Activated naive CD4-positive, alpha-beta T cell treated with anti-CD3 and anti-CD28 coated beads, Interleukin-2, amount 50 U/mL, for 24 hours (primary cell): Measurements from ENCODE around the gene AK9.

Experiments used
- H3K27ac Mint-ChIP-seq: one replicate; pipeline ENCODE4 v1.8.0; 2021; ENCODE audit warnings: mild to moderate bottlenecking, mixed read lengths
- H3K27me3 Mint-ChIP-seq: one replicate; pipeline ENCODE4 v1.8.0; 2021; ENCODE audit warnings: mixed read lengths
- H3K36me3 Mint-ChIP-seq: one replicate; pipeline ENCODE4 v1.8.0; 2021; ENCODE audit warnings: mixed read lengths
- H3K4me1 Mint-ChIP-seq: one replicate; pipeline ENCODE4 v1.8.0; 2021; ENCODE audit warnings: mixed read lengths
- H3K4me3 Mint-ChIP-seq: one replicate; pipeline ENCODE4 v1.8.0; 2021; ENCODE audit warnings: mild to moderate bottlenecking, mixed read lengths
- H3K9me3 Mint-ChIP-seq: one replicate; pipeline ENCODE4 v1.8.0; 2021; ENCODE audit warnings: mixed read lengths

The AK9 gene

DNA sequence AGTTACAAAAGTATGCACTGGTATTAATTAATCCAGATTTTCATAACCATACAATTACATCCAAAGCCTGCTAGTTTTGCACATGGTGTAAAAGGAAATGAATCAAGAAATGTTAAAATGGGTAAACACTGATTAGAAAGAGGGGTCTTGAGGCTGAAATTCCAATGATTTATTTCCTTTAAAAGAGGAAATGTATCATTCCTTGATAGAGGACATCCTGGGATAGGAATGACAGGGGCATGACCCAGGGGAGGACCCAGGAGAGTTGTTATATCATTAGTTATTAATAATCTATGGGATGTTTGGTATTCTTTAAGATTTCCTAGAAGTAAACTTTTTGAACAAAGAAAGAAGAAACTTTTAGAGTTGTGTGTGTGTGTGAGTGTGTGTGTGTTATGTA lies 18.2 kb downstream of the AK9 start:
- no peaks in the 10 kb centered on the region for H3K27me3 Mint-ChIP-seq
- no peaks in the 10 kb centered on the region for H3K4me1 Mint-ChIP-seq
- no peaks in the 10 kb centered on the region for H3K9me3 Mint-ChIP-seq
- no peak overlapping the region for H3K4me3 Mint-ChIP-seq
- H3K36me3 Mint-ChIP-seq, result peaks cover 23% of the 10 kb centered on the region
- no peak overlapping the region for H3K27ac Mint-ChIP-seq

- no peak overlapping the region for H3K27ac Mint-ChIP-seq
- no peak overlapping the region for H3K4me3 Mint-ChIP-seq
- peaks cover 23% of the 10 kb centered on the region for H3K36me3 Mint-ChIP-seq
- H3K9me3 Mint-ChIP-seq, result no peaks in the 10 kb centered on the region
- H3K27me3 Mint-ChIP-seq, result no peaks in the 10 kb centered on the region
- H3K4me1 Mint-ChIP-seq, result no peaks in the 10 kb centered on the region
Measured at GRCh38 chr6:109672175-109672574, 18.8 kb downstream of the AK9 start.

- no peak overlapping the region for H3K4me3 Mint-ChIP-seq
- peaks cover 23% of the 10 kb centered on the region for H3K36me3 Mint-ChIP-seq
- no peaks in the 10 kb centered on the region for H3K4me1 Mint-ChIP-seq
- no peaks in the 10 kb centered on the region for H3K27me3 Mint-ChIP-seq
- H3K9me3 Mint-ChIP-seq, result no peaks in the 10 kb centered on the region
- no peak overlapping the region for H3K27ac Mint-ChIP-seq
Measured at GRCh38 chr6:109671733-109672132, 19.3 kb downstream of the AK9 start.

- no peaks in the 10 kb centered on the region for H3K4me1 Mint-ChIP-seq
- H3K4me3 Mint-ChIP-seq, result no peak overlapping the region
- H3K36me3 Mint-ChIP-seq, result peaks cover 23% of the 10 kb centered on the region
- H3K27me3 Mint-ChIP-seq, result no peaks in the 10 kb centered on the region
- H3K27ac Mint-ChIP-seq, result no peak overlapping the region
- no peaks in the 10 kb centered on the region for H3K9me3 Mint-ChIP-seq
Measured at GRCh38 chr6:109669811-109670210, 21.2 kb downstream of the AK9 start.

DNA sequence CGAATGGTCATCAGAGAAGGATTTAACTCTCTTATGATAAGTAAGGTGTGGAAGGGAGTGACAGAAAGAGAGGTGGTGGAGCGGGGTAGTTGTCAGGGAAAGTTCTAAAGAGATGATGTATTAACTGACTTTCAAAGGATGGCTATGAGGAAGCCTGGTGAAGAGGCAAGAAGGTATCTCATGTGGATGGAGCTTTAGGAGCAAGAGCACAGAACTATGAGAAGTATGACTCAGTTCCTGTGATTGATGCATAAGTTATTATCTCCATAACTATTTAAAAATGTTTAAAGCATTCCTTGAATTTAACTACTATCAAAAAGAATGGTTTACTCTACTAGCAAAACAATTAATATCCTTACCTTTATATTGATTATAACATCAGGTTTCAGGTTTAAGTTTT lies 28.8 kb downstream of the AK9 start:
- H3K27me3 Mint-ChIP-seq, result no peaks in the 10 kb centered on the region
- no peaks in the 10 kb centered on the region for H3K4me1 Mint-ChIP-seq
- peaks cover 3% of the 10 kb centered on the region for H3K36me3 Mint-ChIP-seq
- no peaks in the 10 kb centered on the region for H3K9me3 Mint-ChIP-seq
- H3K4me3 Mint-ChIP-seq, result no peak overlapping the region
- H3K27ac Mint-ChIP-seq, result no peak overlapping the region

DNA sequence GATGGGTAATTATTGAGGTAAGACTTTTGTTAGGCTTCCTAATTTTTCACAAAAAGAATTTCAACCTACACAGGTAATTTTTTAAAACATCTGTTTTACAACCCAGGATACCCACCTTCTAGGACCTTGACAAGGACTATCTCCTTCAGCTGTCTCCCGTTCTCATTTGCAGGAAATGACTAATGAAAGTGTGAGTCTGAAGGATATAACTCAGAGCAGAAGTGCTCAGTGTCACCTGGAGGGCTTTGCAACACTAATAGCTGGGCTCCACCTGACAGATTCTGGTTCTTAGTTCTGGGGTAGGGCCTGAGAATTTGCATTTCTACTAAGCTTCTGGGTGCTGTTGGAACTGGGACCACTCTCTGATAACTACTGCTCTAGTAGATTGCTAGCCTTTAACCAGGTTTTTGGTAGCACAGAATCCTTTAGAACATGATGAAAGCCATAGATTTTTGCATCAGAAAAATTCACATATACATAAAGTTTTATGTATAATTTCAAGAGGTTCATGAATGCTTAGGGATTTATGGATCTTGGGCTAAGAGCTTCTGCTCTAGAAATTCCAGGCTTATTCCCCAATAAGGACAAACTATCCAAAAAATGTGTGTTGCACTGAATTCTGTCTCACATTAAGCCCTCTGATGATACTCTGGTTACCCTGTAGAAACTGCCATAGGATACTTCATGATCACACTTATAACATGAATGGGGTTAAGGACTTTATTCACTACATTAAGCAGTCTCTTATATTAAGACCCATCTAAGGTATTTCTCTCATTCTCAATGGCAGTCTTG lies 30.3 kb downstream of the AK9 start:
- no peaks in the 10 kb centered on the region for H3K4me1 Mint-ChIP-seq
- H3K27me3 Mint-ChIP-seq, result no peaks in the 10 kb centered on the region
- peaks cover 5% of the 10 kb centered on the region for H3K36me3 Mint-ChIP-seq
- H3K27ac Mint-ChIP-seq, result no peak overlapping the region
- no peaks in the 10 kb centered on the region for H3K9me3 Mint-ChIP-seq
- no peak overlapping the region for H3K4me3 Mint-ChIP-seq

DNA sequence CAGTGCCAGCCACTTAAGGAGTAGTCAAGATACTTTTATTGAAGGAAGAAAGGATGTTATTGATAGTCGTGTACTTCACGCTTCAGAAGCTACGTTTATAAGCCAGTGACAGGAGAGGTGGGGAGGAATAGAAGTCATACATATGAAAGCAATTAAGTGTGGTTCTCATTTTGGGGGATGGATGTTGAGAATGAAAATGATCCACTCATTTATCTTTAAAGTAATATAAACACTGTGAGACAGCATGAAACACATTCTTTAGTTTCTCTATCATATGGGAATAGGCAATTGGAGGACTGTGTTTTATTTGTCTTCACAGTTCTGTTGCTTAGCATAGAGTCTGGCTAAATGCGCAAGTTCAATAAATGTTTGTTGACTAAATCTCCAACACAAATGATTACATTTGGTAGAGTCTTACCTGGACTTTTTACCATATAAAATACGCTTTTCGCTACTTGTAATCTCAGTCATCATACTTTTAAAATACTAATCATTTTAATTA lies 35.2 kb downstream of the AK9 start:
- Mint-ChIP-seq H3K4me1 (no peaks in the 10 kb centered on the region), H3K36me3 (peaks cover 17% of the 10 kb centered on the region), H3K27ac (no peak overlapping the region), H3K9me3 (no peaks in the 10 kb centered on the region), H3K4me3 (no peak overlapping the region), H3K27me3 (no peaks in the 10 kb centered on the region)

DNA sequence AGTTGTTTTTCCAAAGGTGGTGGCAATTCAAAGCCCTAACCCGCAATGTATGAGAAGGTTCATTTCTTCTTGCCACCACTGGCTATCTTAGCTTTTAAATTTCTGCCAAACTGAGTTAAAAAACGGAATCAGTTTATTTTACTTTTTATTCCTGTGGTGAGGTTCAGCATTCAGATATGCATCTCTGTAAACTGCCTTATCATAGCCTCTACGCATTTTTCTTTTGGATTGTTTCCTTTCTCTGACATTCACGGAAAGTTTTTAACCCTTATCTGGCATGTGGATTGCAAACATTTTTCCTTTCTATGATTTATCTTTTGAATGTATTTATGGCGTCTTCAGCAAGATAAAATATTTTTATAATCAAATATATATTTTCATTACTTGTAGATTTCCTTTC lies 37.7 kb downstream of the AK9 start:
- no peak overlapping the region for H3K27ac Mint-ChIP-seq
- H3K27me3 Mint-ChIP-seq, result no peaks in the 10 kb centered on the region
- H3K4me3 Mint-ChIP-seq, result no peak overlapping the region
- peaks cover under 1% of the 10 kb centered on the region for H3K9me3 Mint-ChIP-seq
- peaks cover 17% of the 10 kb centered on the region for H3K36me3 Mint-ChIP-seq
- H3K4me1 Mint-ChIP-seq, result no peaks in the 10 kb centered on the region

GRCh38 chr6:109644131-109644530 lies 46.9 kb downstream of the AK9 start:
- Mint-ChIP-seq H3K4me3 (no peak overlapping the region), H3K4me1 (no peaks in the 10 kb centered on the region), H3K36me3 (peaks cover 36% of the 10 kb centered on the region), H3K9me3 (peaks cover 5% of the 10 kb centered on the region), H3K27me3 (no peaks in the 10 kb centered on the region), H3K27ac (no peak overlapping the region)

DNA sequence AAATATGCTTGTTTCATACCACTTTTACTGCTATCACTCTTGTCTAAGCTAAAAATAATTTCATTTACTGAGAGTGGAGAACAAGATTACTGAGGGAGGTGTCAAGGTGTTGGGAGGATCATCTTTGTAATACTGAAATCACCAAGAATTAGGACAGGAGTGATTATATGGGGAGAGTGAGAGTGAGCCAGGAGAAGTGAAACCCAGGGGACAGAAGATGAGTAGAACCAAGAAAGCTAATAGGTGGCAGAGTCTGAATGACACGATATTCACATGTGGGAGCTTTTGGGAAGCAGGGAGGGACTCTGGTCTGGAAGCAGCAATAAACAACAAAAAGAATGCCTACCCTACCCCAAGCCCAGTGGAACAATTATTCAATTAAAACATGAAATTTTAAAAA lies 58.6 kb downstream of the AK9 start:
- Mint-ChIP-seq H3K27me3 (no peaks in the 10 kb centered on the region), H3K4me3 (no peak overlapping the region), H3K9me3 (no peaks in the 10 kb centered on the region), H3K27ac (no peak overlapping the region), H3K36me3 (peaks cover 10% of the 10 kb centered on the region), H3K4me1 (peaks cover 10% of the 10 kb centered on the region)

- peaks cover 10% of the 10 kb centered on the region for H3K4me1 Mint-ChIP-seq
- no peaks in the 10 kb centered on the region for H3K27me3 Mint-ChIP-seq
- peaks cover under 1% of the 10 kb centered on the region for H3K9me3 Mint-ChIP-seq
- H3K36me3 Mint-ChIP-seq, result peaks cover 10% of the 10 kb centered on the region
- no peak overlapping the region for H3K4me3 Mint-ChIP-seq
- no peak overlapping the region for H3K27ac Mint-ChIP-seq
Measured at GRCh38 chr6:109631403-109631802, 59.6 kb downstream of the AK9 start.

DNA sequence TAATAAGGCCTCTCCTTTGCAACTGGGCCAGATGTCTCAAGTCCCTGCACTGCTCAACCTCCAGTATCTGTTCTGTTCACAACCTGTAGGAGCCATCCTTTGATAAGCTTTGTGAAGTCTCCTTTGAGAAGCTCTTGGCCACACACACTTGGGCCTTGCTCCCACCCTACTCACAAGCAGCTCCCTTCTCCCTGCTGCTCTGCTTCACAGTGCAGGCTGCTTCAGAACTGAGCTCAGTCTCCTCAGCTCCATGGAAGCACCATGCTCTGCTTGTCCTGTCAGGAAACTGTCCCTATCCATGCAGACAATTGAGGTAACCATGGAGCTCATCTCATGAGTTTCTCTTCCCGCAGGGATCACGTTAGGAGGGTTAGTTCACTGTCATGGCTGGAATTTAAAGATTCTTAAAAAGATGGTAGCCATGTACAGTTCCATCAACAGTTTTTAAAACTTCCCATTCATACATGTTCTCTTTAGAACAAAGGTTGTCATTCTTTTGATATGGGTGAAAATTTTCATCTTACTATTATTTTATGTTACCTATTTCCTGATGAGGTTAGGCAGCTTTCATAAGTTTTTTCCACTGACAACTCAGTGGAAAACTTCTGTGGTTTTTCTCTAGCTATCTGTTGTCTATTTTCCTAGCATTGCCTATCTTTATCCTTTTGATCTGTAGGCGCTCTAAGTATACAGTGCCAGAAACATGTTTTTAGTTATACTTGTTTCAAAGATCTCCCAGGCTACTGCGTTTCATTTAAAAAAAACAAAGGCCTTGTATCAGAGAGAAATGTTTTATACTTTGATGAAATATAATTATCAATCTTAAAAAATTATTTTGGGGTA lies 62.6 kb downstream of the AK9 start:
- H3K9me3 Mint-ChIP-seq, result peaks cover 8% of the 10 kb centered on the region
- peaks cover 10% of the 10 kb centered on the region for H3K4me1 Mint-ChIP-seq
- H3K27ac Mint-ChIP-seq, result peak overlapping the region; percentile 52
- H3K27me3 Mint-ChIP-seq, result no peaks in the 10 kb centered on the region
- peak overlapping the region; percentile 13 for H3K4me3 Mint-ChIP-seq
- H3K36me3 Mint-ChIP-seq, result peaks cover 19% of the 10 kb centered on the region

GRCh38 chr6:109626311-109626710 lies 64.7 kb downstream of the AK9 start:
- peaks cover 10% of the 10 kb centered on the region for H3K4me1 Mint-ChIP-seq
- no peak overlapping the region for H3K4me3 Mint-ChIP-seq
- no peak overlapping the region for H3K27ac Mint-ChIP-seq
- H3K27me3 Mint-ChIP-seq, result no peaks in the 10 kb centered on the region
- peaks cover 10% of the 10 kb centered on the region for H3K36me3 Mint-ChIP-seq
- peaks cover 8% of the 10 kb centered on the region for H3K9me3 Mint-ChIP-seq

GRCh38 chr6:109625199-109625598 lies 65.8 kb downstream of the AK9 start:
- Mint-ChIP-seq H3K27me3 (no peaks in the 10 kb centered on the region), H3K9me3 (peaks cover 8% of the 10 kb centered on the region), H3K4me1 (peaks cover 10% of the 10 kb centered on the region), H3K36me3 (peaks cover 9% of the 10 kb centered on the region), H3K27ac (no peak overlapping the region), H3K4me3 (no peak overlapping the region)

GRCh38 chr6:109623288-109623687 lies 67.7 kb downstream of the AK9 start:
- Mint-ChIP-seq H3K4me1 (peaks cover 6% of the 10 kb centered on the region), H3K27ac (no peak overlapping the region), H3K9me3 (peaks cover 8% of the 10 kb centered on the region), H3K4me3 (no peak overlapping the region), H3K27me3 (no peaks in the 10 kb centered on the region), H3K36me3 (peaks cover 10% of the 10 kb centered on the region)

DNA sequence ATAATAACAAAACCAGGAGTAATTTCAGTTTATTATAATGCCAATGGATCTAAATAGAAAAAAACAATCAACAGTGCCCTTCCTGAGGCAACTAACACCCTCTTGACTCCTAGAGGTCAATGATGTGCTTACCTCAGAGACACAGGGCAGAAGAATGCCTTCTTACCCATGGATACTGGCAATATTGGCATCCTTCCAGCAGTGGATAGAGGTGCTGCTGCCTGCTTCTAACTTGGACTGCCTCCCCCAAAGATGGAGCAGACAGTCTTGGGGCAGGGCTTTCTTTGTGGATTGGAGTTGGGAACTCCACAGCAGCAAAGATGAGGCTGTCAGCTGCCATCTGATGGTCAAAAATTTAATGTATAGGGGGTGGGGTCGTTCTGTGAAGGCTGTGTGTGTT lies 78.7 kb downstream of the AK9 start:
- Mint-ChIP-seq H3K9me3 (no peaks in the 10 kb centered on the region), H3K27me3 (no peaks in the 10 kb centered on the region), H3K4me3 (no peak overlapping the region), H3K36me3 (peaks cover 23% of the 10 kb centered on the region), H3K4me1 (peaks cover 7% of the 10 kb centered on the region), H3K27ac (no peak overlapping the region)
